Transverse colon (tissue), 4 donors: Measurements from ENCODE around the gene TECPR1.

Source experiments
- CTCF ChIP-seq, 5 experiments: fragments of 200-600 bp in 3 of 5; fragments of 450-650 bp in 2 of 5; sonication (generic) in 3 of 5; IDR thresholded peaks; 1 replicate in 2 of 5; 2 replicates in 3 of 5; pipeline ENCODE4 v1.5.1; 2016 to 2017; ENCODE audit warnings: antibody characterized with exemption in 5 of 5, inconsistent platforms in 3 of 5, mild to moderate bottlenecking in 2 of 5, moderate library complexity in 1 of 5
- POLR2A ChIP-seq: fragments of 450-650 bp; IDR thresholded peaks from one replicate; pipeline ENCODE4 v1.6.1; 2016; ENCODE audit warnings: antibody characterized with exemption, mild to moderate bottlenecking, moderate library complexity
- POLR2AphosphoS5 ChIP-seq, 3 donors: sonication (generic); formaldehyde crosslinking; IDR thresholded peaks; one replicate each; pipeline ENCODE4 v1.6.1; 2016; ENCODE audit warnings: antibody characterized with exemption in 3 of 3

- TF ChIP-seq CTCF (IDR thresholded peaks at IDR 0.05) (no peak), POLR2A (no peak), POLR2AphosphoS5 (IDR thresholded peaks at IDR 0.05) (no peak)
These were observed 43.6 kb upstream of the TECPR1 start for GRCh38 chr7:98295467-98296192.
